ENCODE measurements around the gene CEP85.
A peak's percentile ranks its signal among the peaks of the same experiment; 100 is the strongest.

The CEP85 gene

GRCh38 chr1:26283279-26283853 lies 49.4 kb downstream of the CEP85 start:
- Histone ChIP-seq H4K20me1 (ENCODE audit: insufficient read depth, low read length) (no peaks in the 10 kb centered on the region), H3K79me2 (ENCODE audit: low read length) (no peaks in the 10 kb centered on the region), H3K27me3 (ENCODE audit: low read depth, low read length) (no peaks in the 10 kb centered on the region), H3K9ac (ENCODE audit: low read length) (no peak overlapping the region), H3K4me3 (ENCODE audit: low read length) (no peak overlapping the region), H2AFZ (ENCODE audit: low read depth, low read length) (no peak overlapping the region), H3K4me1 (ENCODE audit: low read length) (peaks cover 28% of the 10 kb centered on the region), H3K9me3 (ENCODE audit: insufficient read depth, low read length) (no peaks in the 10 kb centered on the region; the same call in 1 of the 2 replicates), H3K4me2 (ENCODE audit: low read length) (no peak overlapping the region), H3K36me3 (replicated peaks; ENCODE audit: low read depth, low read length) (peaks cover 5% of the 10 kb centered on the region), H3K27ac (ENCODE audit: low read length) (no peak overlapping the region)
- TF ChIP-seq EZH2phosphoT487 (IDR thresholded peaks at IDR 0.05; ENCODE audit: low read depth) (no peak), CTCF (IDR thresholded peaks at IDR 0.05; ENCODE audit: low read depth, low read length) (no peak)

- H2AFZ ChIP-seq (ENCODE audit: low read depth, low read length): no peak overlapping the region
- H4K20me1 ChIP-seq (ENCODE audit: insufficient read depth, low read length): no peaks in the 10 kb centered on the region
- H3K36me3 ChIP-seq (replicated peaks; ENCODE audit: low read depth, low read length): peaks cover 2% of the 10 kb centered on the region
- no peaks in the 10 kb centered on the region for H3K79me2 ChIP-seq (ENCODE audit: low read length)
- TF ChIP-seq CTCF (IDR thresholded peaks at IDR 0.05; ENCODE audit: low read depth, low read length) (no peak), EZH2phosphoT487 (IDR thresholded peaks at IDR 0.05; ENCODE audit: low read depth) (no peak)
- no peak overlapping the region for H3K9ac ChIP-seq (ENCODE audit: low read length)
- H3K4me3 ChIP-seq (ENCODE audit: low read length): no peak overlapping the region
- H3K4me2 ChIP-seq (ENCODE audit: low read length): no peak overlapping the region
- peaks cover 33% of the 10 kb centered on the region for H3K4me1 ChIP-seq (ENCODE audit: low read length)
- no peaks in the 10 kb centered on the region; the same call in 1 of the 2 replicates for H3K9me3 ChIP-seq (ENCODE audit: insufficient read depth, low read length)
- H3K27me3 ChIP-seq (ENCODE audit: low read depth, low read length): no peaks in the 10 kb centered on the region
- H3K27ac ChIP-seq (ENCODE audit: low read length): no peak overlapping the region
These were observed 50.0 kb downstream of the CEP85 start for GRCh38 chr1:26283871-26284596.

GRCh38 chr1:26284597-26285347 lies 50.8 kb downstream of the CEP85 start:
- H3K9ac ChIP-seq (ENCODE audit: low read length): no peak overlapping the region
- H3K27ac ChIP-seq (ENCODE audit: low read length): no peak overlapping the region

More at GRCh38 chr1:26284597-26285347, 50.8 kb downstream of the CEP85 start:
- peaks cover 3% of the 10 kb centered on the region; the same call in 1 of the 2 replicates for H3K9me3 ChIP-seq (ENCODE audit: insufficient read depth, low read length)
- no peak overlapping the region for H3K4me2 ChIP-seq (ENCODE audit: low read length)
- H3K4me1 ChIP-seq (ENCODE audit: low read length): peaks cover 35% of the 10 kb centered on the region
- H3K36me3 ChIP-seq (replicated peaks; ENCODE audit: low read depth, low read length): no peaks in the 10 kb centered on the region
- TF ChIP-seq CTCF (IDR thresholded peaks at IDR 0.05; ENCODE audit: low read depth, low read length) (peak; percentile 75), EZH2phosphoT487 (IDR thresholded peaks at IDR 0.05; ENCODE audit: low read depth) (no peak)
- H3K79me2 ChIP-seq (ENCODE audit: low read length): no peaks in the 10 kb centered on the region
- H3K4me3 ChIP-seq (ENCODE audit: low read length): no peak overlapping the region
- no peaks in the 10 kb centered on the region for H3K27me3 ChIP-seq (ENCODE audit: low read depth, low read length)
- H2AFZ ChIP-seq (ENCODE audit: low read depth, low read length): no peak overlapping the region
- H4K20me1 ChIP-seq (ENCODE audit: insufficient read depth, low read length): no peaks in the 10 kb centered on the region

All from OCI-LY3 (cell line).